ENCODE measurements around the gene PCBD1.
"Not testable (repeated sequence)": the region's sequence is repeated elsewhere in the genome, so short reads cannot be mapped to it uniquely, and the experiment has no call there.

The PCBD1 gene

DNA sequence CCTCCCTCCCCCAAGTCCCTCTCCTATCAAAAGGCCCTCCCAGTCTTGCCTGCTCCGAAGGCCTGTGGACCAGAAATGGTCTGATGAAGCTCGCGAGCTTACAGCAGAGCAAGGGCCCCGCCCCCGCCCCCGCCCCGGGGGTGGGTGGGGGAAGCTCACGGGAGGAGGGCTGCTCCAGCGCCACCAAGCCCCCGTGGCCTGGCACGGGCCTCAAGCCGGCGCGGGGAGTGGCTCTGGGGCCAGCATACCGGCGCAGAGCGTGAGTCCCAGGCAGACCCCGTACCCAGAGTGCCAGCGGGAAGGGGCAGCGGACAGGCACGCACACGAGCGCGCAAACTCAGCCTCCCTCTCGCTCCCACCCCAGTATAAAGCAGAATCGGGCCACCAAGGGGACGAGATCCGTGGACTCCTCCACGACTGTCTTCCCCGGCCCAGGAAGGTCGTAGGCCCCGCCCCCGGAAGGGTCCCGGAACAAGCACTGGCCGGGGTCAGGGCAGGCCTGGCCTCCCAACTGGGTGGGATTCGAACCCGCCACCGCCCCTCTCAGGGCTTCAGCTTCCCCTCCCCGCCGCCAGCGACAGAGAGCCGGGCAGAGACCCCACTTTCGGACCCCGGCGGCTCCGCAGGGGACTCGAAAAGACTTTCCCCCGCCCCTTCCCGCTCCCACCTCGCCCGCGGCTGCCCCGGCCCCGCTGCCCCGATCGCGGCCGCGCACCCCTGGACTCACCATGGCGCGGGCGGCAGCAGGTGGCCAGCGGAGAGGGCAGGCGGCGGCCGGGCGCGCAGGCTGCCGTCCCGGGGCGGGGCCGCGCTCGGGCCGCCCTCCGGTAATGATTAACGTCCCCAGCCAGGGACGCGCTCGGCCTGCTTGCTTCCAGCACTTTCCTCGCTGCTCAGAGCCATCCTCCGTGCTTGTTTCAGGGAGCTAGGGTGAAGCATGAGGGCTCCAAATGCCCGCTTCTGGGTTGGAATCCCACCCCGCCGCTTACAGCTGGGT is at the start of gene PCBD1:
PCBD1 (minus strand) TSS at position 762 of the 997 bp plus-strand sequence; CDS start at position 730, 32 bp downstream.
- peak; percentile 87 for DNase-seq (ENCODE audit: low spot score)

DNA sequence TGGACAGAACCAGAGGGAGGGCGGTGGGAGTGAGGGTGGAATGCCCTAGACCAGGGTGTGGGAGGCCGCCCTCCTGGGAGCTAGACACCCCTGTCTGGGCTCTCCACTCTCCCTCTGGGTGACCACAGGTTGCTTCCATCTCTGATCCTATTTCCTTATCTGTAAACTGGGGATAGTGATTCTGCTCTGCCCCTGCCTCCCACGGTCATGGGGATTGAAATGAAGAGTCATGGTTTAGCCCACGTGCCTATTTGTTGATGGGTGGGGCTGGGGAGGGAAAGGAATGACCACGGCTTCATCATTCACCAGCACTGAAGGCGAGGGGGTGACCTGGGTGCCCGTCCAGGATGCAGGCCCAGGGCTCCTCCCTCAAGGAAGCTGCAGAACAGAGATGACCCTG is 49.3 kb upstream of the PCBD1 start:
- DNase-seq (ENCODE audit: low spot score), result no peak

DNA sequence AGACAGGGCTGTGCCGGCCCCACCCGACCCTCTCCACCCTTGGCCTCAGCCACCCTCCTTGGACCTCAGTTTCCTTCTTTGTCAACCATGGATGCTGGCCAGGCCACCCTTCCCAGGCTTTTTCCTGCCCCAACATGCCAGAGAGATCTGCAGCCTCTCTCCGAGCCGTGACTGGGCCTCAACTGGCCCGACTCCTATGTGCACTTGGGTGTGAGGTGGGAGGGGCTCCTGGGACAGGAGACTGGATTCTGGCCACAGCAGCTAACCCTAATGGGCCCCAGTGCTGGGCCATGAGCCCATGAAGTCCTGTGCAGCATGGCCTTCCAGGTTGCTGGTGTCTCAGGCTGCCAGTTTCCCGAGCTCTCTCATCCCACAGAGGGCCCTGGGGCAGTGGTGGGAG is 47.7 kb upstream of the PCBD1 start:
- no peak for DNase-seq (ENCODE audit: low spot score)

DNA sequence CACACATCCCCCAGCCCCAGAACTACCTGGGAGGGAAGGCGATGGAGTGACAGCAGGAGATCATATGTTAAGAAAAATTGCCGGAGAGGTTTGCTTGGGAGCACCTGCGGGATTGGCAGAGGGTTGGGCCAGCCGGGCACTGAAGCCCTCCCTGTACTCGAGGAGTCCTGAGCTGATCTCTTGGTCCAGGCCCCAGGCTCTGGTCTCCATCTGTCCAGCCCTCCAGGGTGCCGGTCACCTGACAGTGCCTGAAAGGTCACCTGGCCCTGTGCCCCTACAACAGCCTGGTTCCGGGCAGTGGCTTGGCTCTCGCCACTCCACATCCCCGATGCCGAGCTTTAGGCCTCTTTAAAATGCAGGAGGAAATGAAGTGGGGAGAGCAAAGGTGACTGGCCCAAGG is 47.3 kb upstream of the PCBD1 start:
- DNase-seq (ENCODE audit: low spot score), result no peak

DNA sequence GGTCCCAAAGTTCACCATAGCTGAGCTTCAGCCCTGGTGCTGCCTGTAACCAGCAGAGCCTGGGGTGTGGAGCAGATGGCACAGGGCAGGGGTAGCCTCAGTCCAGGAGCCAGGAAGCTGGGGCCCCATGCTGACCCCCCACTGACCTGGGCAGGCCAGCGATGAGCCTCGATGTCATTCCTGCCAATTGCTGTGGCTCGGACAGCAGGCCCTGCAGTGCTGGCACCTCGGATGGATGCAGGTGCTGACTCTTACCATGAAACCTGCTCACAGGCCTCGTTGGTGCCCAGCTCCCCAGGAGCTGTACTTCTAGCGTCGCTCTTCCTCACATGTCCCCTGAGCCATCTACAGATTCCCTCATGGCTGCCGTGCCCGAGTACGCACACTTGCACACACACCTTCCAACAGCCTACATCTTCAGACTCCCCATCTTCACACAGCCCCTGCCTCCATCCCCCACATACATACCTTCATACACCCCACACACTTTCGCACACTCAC is 46.8 kb upstream of the PCBD1 start:
- DNase-seq (ENCODE audit: low spot score), result no peak

DNA sequence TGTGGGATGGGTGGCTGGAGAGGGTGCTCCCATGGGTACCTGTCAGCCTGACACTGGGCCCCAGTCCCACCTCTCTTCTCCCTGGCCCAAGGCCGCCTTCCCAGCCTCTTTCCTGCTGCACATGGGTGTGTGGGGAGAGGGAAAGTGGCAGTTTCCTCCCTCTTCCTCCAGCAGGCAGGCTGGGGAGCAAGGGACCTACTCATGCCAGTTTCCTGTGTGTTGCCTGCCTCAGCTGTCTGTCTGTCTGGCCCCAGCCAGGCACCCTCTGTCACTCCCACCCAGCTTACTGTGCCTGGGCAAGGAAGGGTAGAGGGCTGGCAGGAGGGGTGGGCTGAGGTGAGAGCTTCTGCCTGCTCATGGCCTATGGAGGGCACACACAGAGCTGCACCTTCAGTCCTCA is 46.3 kb upstream of the PCBD1 start:
- no peak for DNase-seq (ENCODE audit: low spot score)

DNA sequence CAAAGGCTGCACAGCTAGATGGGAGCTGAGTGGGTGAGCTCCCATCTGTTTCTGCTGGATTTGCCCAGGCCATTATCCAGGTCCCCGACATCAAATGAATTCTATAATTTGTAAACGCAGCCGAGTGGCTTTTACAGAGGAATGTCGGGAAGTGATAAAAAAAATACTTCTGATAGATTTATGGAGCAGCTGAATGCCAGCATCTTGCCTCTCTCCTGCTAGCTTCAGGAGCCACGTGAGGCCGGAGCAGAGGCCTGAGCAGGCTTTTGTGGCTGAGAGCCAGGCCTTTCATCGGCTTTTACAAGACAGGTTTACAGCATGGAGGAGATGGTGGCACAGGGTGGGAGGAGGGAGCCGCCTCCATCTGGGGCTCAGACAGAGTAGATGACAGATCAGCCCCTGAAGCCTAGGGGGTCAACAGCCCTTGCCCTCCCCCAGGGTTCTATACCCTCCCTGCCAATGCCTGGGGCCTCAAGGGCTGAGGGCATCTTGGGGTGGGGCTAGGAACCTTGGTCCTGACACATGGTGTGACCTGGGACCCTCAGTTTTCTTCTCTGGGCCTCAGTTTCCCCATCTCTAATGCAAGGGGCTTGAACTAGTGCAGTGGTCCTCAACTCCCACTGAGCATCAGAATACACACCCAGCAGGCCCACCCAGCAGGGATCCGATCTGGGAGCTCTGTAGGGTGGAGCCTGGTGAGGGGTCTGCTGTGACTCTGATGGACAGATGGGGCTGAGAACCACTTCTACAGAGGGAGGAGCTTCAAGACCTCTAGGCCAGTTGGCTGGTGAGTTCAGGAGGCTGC is 44.2 kb upstream of the PCBD1 start:
- no peak for DNase-seq (ENCODE audit: low spot score)

DNA sequence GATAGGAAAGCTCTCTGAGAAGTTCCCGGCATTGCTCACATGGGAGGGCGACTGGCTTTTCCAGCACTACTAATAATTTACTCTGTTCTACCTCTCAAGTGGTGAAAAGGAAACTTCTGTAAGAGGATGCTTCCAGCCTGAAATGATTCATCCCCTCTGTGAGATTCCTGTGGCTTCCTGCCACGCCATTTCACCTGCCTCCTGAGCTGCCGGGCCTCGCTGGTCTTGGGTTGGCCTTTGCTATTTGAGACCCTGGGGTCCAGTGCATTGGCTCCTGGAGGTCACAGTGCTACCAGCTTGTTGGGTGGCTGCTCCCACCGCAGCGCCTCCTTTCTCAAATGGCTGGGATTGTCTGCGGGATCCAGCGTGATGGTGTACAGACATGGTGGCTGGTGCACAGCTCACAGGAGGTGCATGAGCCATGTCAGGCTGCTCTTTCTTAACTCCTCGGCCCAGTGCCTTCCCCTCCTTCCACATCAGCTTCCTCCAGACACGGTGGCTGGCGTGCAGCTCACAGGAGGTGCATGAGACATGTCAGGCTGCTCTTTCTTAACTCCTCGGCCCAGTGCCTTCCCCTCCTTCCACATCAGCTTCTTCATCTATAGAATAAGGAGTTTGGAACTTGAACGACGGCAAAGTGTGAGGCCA is 42.9 kb upstream of the PCBD1 start:
- DNase-seq (ENCODE audit: low spot score), result no peak

DNA sequence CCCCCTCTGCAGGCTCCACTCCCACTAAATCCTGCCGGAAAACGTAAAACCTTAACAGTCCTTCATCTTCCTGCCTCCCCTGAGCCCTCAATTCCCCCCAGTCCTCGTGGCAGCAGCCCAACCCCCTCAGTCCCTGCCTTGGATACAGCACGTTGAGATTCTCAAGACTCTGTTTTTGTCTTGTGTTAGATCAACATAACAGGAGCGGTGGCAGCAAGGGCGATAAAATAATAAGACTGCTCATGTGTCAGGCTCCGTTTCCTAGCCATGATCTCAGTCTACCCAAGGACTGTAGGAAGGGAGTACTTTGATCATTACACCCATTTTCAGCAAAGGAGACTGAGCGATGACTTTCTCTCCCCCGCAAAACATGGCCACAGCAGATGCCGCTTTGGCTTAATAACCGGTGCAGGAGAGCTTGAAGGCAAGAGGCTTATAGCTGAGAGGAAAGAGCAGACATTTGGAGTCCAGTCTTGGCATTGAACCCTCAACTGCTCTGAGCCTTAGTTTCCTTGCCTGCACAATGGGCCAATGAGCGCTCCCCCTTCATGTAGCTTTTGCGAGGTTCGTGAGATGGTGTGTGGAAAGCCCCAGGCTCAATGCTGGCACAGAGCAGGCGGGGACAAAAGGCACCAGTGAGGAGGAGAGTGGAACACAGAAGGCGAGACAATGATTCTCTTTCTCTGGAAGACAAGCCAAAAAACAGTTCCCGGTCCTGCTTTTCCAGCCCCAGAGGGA is 42.1 kb upstream of the PCBD1 start:
- no peak for DNase-seq (ENCODE audit: low spot score)

DNA sequence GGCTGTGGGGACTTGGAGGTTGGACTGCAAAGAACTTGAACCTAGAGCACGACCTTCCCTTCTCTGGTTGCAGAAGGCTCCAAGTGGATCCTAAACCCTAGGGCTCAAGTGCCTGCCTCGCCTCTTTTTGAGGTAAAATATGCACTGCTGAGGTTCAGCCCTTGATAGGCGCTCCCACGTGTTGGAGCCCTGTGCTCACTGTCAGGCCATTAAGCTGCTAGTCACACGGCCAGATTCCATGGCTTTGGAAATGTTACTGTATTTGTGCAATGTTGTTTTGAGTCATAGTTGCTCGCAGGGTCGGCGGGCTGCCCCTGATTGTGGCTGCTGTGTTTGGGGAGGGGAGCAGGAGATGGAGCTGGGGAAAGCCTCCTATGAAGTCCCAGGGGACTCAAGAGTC is 39.8 kb upstream of the PCBD1 start:
- no peak for DNase-seq (ENCODE audit: low spot score)

DNA sequence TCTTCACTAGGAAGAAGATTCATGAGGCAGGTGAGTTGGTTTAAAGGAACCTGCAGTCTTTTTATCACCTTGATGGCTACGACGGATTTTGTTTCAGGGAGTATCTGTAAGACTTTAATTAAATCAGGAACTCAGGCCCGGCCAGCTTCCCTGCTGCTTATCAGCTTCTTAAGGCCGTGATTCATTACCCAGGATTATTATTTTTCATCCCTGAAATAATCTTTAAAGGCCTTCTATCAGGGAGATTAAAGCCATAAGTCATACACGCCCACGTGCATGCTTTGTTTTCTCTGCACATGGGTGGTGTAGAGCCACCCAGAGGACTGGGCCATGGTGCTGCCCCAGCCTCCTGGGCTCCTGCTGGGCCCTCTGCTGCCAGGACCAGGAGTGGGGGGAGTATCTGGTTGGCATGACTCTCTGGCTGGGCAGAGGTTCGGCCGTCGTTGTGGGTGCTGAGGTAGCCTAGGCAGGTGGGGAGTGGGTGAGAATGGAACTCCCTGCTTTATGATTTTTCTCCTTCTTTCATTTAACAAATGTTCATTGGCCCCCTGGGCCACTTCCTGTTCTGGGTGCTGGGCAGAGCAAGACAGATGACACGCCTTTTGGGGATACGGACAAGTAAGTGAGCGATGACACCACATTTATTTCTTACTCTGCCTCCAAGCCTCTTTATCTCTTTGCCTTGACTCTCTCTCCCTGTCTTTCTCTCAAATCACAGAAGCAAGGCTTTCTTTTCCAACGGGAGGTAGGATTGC is 39.0 kb upstream of the PCBD1 start:
- DNase-seq (ENCODE audit: low spot score), result no peak

DNA sequence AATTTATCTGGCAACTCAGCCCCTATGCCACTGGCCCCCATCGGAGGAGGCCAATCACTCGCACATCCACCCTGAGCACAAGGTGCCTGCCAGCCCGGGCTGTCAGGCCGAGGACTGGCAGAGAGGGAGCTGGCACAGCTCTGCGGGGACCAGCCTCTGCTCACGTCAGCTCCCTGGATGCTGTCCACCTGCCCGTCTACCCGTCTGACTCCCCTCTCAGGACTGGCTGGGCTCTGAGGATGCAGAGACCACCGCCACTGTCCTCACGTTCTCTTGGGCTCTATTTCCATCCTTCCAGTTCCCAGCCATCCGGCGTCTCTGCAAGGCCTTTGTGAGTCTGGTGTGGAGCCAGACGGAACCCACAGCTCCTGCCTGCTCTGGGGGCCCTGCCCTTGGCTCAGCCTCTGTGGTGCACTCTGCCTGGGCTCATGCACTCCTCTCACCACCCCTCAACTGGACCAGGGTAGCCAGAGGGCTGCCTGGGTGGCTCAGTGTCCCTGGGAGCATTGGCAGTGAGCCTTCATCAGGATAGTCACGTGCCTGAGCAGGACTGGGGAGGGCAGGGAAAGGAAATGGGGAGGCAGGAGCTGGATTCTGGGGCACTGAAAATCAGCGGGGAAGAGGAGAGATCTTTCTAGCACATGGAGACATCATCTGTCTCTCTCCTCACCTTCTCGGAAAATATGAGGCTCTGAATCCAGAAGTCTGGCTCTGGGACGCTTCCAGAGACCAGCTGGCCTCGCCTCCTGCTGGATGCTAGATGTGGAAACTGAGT is 38.0 kb upstream of the PCBD1 start:
- no peak for DNase-seq (ENCODE audit: low spot score)

DNA sequence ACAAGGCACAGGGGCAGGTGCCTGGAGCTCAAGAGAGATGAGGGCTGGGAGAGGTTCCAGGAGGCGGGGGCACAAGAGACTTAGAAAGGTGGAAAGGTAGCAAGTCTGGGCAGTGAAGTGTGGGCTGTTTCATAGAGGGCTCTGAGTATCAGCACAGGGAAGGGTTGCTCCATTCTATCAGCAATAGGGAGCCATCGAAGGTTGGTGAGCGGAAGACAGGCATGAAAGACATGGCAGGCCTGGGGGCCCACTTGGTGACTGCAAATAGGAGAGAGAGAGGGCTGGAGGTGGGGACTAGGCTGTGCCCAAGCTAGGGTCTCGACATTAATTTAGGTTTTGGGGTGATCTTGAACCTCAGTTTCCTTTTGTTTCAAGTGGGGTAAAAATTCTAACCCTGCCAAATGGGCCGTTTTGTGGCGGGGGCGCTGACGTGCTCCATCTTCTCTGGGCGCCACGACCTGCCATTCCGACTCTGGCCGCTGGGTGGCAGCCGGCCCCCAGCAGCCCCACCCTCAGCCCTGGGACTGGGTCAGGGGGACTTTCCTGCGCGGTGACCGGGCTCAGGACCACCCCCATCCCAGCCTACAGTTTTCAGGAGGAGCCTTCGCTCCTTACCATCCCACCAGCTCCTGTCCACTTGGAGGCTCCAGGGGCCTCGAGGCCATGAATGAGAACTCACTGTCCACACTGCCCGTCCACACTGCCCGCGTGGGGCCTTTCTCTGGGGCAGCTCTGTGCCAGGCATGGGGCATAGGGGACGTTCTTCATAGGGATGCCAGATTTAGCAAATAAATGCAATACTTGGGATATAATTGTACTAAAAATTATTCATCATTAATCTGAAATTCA is 37.2 kb upstream of the PCBD1 start:
- DNase-seq (ENCODE audit: low spot score), result peak; percentile 94

DNA sequence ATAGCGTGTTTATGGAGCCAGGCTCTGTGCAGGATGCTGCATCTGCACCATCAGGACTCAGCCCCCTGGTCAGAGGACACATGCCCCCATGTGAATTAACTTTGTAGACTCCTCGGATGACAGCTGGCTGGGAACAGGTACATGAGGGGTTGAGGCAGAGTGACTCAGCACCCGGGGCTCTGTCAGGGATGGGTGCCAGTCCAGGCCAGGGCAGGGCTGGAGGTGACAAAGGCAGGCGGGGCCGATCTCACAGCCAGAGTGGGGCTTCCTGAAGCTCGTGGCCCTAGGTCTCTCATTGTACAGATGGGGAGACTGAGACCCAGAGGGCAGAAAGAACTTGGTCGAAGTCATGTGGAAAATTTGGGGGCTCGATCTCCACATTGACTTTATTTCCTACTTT is 35.3 kb upstream of the PCBD1 start:
- no peak for DNase-seq (ENCODE audit: low spot score)

DNA sequence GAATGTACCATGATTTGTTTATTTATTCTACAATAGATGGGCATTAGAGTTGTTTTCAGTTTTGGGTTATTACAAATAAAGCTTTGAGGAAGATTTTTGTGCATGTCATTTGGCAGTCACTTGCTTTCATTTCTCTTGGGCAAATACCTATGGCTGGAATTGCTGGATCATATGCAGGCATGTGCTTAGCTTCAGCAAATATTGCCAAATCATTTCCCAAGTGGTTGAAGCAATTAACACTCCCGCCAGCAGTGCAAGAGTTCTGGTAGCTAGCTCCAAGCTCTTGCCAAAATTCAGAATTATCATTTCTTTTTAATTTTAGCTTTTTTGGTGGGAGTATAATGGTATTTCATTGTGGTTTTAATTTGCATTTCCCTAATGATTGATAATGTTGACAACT is 32.9 kb upstream of the PCBD1 start:
- DNase-seq (ENCODE audit: low spot score), result no peak

DNA sequence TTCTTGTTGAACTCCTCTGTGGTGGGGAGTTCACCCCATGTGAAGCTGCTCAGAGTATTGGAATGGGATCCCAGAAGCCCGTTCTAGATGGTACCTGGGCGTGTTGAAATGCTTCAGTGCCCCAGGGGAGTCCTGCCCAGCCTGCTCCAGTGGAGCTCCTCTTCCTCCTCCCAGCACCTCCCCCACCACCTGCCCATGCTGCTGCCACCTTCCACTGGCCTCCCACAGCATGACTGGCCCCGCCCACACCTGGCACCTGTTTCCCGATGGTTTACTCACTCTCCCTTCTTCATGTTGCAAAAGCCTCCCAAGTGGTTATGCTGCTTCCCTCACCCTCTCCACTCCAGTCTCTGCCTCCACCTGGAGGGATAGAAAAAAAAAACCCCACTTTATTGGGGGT is 32.2 kb upstream of the PCBD1 start:
- DNase-seq (ENCODE audit: low spot score), result peak; percentile 52

DNA sequence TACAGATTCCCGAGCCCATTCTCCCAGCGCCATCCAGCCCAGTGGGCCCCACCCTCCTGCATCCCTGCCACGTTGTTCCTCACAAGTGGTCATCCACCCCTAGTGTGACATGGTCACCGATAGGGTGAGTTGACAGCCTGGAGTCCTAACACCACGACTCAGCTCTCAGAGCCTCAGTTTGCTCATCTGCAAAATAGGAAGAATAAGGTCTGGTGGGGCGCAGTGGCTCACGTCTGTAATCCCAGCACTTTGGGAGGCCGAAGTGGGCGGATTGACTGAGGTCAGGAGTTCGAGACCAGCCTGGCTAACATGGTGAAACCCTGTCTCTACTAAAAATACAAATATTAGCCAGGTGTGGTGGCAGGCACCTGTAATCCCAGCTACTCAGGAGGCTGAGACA is 31.5 kb upstream of the PCBD1 start:
- DNase-seq (ENCODE audit: low spot score), result not testable (repeated sequence)

DNA sequence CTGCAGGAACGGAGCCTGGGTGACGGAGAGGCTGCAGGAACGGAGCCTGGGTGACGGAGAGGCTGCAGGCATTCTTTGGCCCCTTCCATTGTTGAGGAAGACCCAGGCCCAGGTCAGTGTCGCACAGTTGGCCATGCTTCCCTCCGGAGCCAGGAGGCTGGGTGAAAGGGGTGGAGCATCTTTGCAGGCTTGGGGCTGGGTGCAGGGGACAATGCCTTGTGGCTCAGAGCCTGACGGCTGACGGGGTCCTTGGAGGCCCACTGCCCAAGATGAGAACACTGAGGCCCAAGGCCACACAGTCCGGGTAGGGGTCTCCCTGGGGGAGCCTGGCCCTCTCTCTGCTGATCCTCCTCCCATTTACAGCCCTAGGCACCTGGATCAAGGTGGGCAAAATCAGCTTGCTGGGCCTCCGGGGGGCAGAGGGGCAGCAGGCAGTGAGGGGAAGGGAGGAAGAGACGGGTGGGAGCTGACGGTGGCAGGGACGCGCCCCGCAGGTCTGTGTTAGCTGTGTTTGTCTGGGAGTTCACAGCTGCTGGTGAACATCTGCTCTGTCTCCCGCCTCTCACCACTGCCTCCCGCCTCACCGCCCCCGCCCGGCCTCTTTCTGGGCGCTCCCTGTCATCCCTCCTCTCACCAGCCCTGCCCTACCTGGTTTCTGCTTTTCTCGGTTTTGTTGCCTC is 30.6 kb upstream of the PCBD1 start:
- no peak for DNase-seq (ENCODE audit: low spot score)

DNA sequence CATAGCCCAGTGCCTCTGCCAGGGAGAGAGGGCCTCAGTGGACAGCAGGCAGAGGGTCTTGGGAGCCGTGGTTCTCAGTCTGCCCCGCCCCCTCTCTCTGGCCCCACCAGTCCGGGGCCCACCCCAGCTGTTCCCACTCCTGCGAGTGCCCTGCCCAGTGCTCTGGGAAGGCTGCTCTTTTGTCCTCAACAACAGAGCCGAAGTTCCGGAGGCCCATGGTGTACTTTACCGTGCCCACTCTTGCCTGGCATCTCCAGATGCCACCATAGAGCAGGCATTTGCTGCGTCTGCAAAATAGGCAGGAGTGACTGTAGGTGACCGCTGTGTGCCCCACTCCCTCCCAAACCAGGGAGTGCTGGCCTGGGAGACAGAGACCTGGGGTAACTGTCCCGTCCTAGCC is 29.3 kb upstream of the PCBD1 start:
- DNase-seq (ENCODE audit: low spot score), result no peak

Measured in iPS-NIHi11 (cell line).